HCT116 (cell line): Measurements from ENCODE around the gene STT3B. TPM values are rescaled to one million over a fixed set of nuclear protein-coding genes. Genes with fewer than 3 reads are reported as not detected.

Experiments
- ATAC-seq: fragments of 200-7000 bp; cut with Tn5 transposase; 2 replicates; pipeline ENCODE4 v1.9.1; 2020; ENCODE audit warnings: mild to moderate bottlenecking, moderate library complexity
- BruUV-seq: library from RNA; stranded (reverse); fragments of 400-500 nt; replicated peaks from 2 replicates; lab custom pipeline; 2021; lab: Mats Ljungman, UMichigan
- CTCF ChIA-PET: fragments of 300-600 bp; sonication (Branson Sonifier 250); formaldehyde crosslinking; loops from one replicate; lab custom pipeline; 2021; ENCODE audit warnings: antibody characterized with exemption; lab: Charles Lee
- POLR2A ChIA-PET: fragments of 300-600, 350-600 bp; sonication (Branson Sonifier 250); formaldehyde crosslinking; loops from one replicate; lab custom pipeline; 2021; ENCODE audit warnings: antibody characterized with exemption; lab: Charles Lee
- RAD21 ChIA-PET, 2 experiments: fragments of 300-600 bp; sonication (Branson Sonifier 250); formaldehyde crosslinking; loops; one replicate each; lab custom pipeline; 2023; ENCODE audit warnings: low total read pairs in 2 of 2; ENCODE audit not compliant: uncharacterized antibody in 2 of 2, unreplicated experiment in 2 of 2, low non-redundant PET in 1 of 2; lab: Charles Lee
- DNase-seq: peaks from one replicate; pipeline ENCODE4 v3.0.0-alpha.2; 2010; ENCODE audit warnings: low read depth, low spot score
- H2AFZ ChIP-seq: fragments of 200-600 bp; shearing (Covaris generic), sonication (generic); 2 replicates; pipeline ENCODE4 v1.6.1; 2017; ENCODE audit warnings: low read depth, mixed run types, mixed read lengths, antibody characterized with exemption, low read length; ENCODE audit not compliant: poor library complexity, severe bottlenecking
- H3K27ac ChIP-seq: 2 replicates; pipeline ENCODE4 v1.5.1; 2012; ENCODE audit warnings: low read depth, low read length
- H3K27me3 ChIP-seq: fragments of 200-600 bp; sonication (generic); 2 replicates; pipeline ENCODE4 v1.6.1; 2016; ENCODE audit warnings: mixed run types, low read length, mixed read lengths; ENCODE audit not compliant: insufficient read depth
- H3K36me3 ChIP-seq, 2 experiments: fragments of 200-500 bp in 1 of 2; fragments of 200-600 bp in 1 of 2; sonication (Bioruptor generic) in 1 of 2; sonication (generic) in 1 of 2; 2 replicates each; pipeline versions ENCODE4 v1.5.1 to v1.6.1; 2014 to 2016; ENCODE audit warnings: low read length in 2 of 2, inconsistent platforms in 1 of 2, mixed read lengths in 1 of 2, mixed run types in 1 of 2; ENCODE audit not compliant: insufficient read depth in 2 of 2, control insufficient read depth in 1 of 2
- H3K4me1 ChIP-seq, 2 experiments: fragments of 200-600 bp in 1 of 2; sonication (generic) in 1 of 2; 2 replicates each; pipeline versions ENCODE4 v1.5.1 to v1.6.1; 2012 to 2017; ENCODE audit warnings: low read length in 2 of 2, inconsistent platforms in 1 of 2, mild to moderate bottlenecking in 1 of 2, mixed read lengths in 1 of 2, mixed run types in 1 of 2, moderate library complexity in 1 of 2; ENCODE audit not compliant: insufficient read depth in 2 of 2, control insufficient read depth in 1 of 2
- H3K4me2 ChIP-seq: fragments of 200-600 bp; sonication (generic); 2 replicates; pipeline ENCODE4 v1.6.1; 2017; ENCODE audit warnings: mixed run types, low read length, mixed read lengths
- H3K4me3 ChIP-seq, 2 experiments: fragments of 200-600 bp in 1 of 2; sonication (generic) in 1 of 2; replicated peaks in 1 of 2; 2 replicates each; pipeline ENCODE4 v1.5.1; 2011 to 2016; ENCODE audit warnings: low read length in 2 of 2, control low read depth in 1 of 2, low read depth in 1 of 2, mild to moderate bottlenecking in 1 of 2, mixed read lengths in 1 of 2, mixed run types in 1 of 2
- H3K79me2 ChIP-seq: fragments of 200-600 bp; sonication (generic); 2 replicates; pipeline ENCODE4 v1.6.1; 2017; ENCODE audit warnings: mild to moderate bottlenecking, mixed run types, low read length, moderate library complexity, mixed read lengths; ENCODE audit not compliant: insufficient read depth
- H3K9ac ChIP-seq: fragments of 200-600 bp; sonication (generic); 2 replicates; pipeline ENCODE4 v1.6.1; 2016; ENCODE audit warnings: low read length, mixed read lengths
- H3K9me2 ChIP-seq: fragments of 200-600 bp; sonication (generic), shearing (Covaris generic); 2 replicates; pipeline ENCODE4 v1.6.1; 2017; ENCODE audit warnings: mixed run types, mild to moderate bottlenecking, moderate library complexity; ENCODE audit not compliant: insufficient read depth
- H3K9me3 ChIP-seq, 2 experiments: fragments of 200-500 bp in 1 of 2; fragments of 200-600 bp in 1 of 2; sonication (Bioruptor generic) in 1 of 2; sonication (generic) in 1 of 2; 2 replicates each; pipeline ENCODE4 v1.6.1; 2014 to 2017; ENCODE audit warnings: low read length in 2 of 2, mixed read lengths in 2 of 2, inconsistent platforms in 1 of 2, low read depth in 1 of 2, mild to moderate bottlenecking in 1 of 2, mixed run types in 1 of 2, moderate library complexity in 1 of 2; ENCODE audit not compliant: control insufficient read depth in 1 of 2, insufficient read depth in 1 of 2
- H4K20me1 ChIP-seq: fragments of 200-600 bp; sonication (generic), shearing (Covaris generic); 2 replicates; pipeline ENCODE4 v1.6.1; 2017; ENCODE audit warnings: mixed run types, mild to moderate bottlenecking, moderate library complexity; ENCODE audit not compliant: insufficient read depth
- CBX3 ChIP-seq: IDR thresholded peaks from 2 replicates; pipeline ENCODE4 v1.6.1; 2012; ENCODE audit warnings: low read depth
- CEBPB ChIP-seq: IDR thresholded peaks from 2 replicates; pipeline ENCODE4 v1.6.1; 2012; ENCODE audit warnings: low read depth
- EGR1 ChIP-seq: IDR thresholded peaks from 2 replicates; pipeline ENCODE4 v1.6.1; 2012; ENCODE audit warnings: low read depth
- ELF1 ChIP-seq: IDR thresholded peaks from 2 replicates; pipeline ENCODE4 v1.6.1; 2012; ENCODE audit warnings: low read depth, borderline replicate concordance
- EZH2 ChIP-seq: fragments of 200-600 bp; sonication (generic); IDR thresholded peaks from 2 replicates; pipeline ENCODE4 v1.6.1; 2017; ENCODE audit warnings: antibody characterized with exemption, mixed run types
- EZH2phosphoT487 ChIP-seq: fragments of 200-600 bp; IDR thresholded peaks from 2 replicates; pipeline ENCODE4 v1.6.1; 2018; ENCODE audit warnings: antibody characterized with exemption, borderline replicate concordance
- FOSL1 ChIP-seq: IDR thresholded peaks from 2 replicates; pipeline ENCODE4 v1.6.1; 2012; ENCODE audit warnings: low read depth
- JUND ChIP-seq: IDR thresholded peaks from 2 replicates; pipeline ENCODE4 v1.6.1; 2012
- POLR2A ChIP-seq: IDR thresholded peaks from 2 replicates; pipeline ENCODE4 v1.7.0; 2011; ENCODE audit warnings: borderline replicate concordance; ENCODE audit not compliant: insufficient read depth, insufficient read length; ENCODE audit errors: extremely low read depth
- RAD21 ChIP-seq: IDR thresholded peaks from 2 replicates; pipeline ENCODE4 v1.6.1; 2012; ENCODE audit warnings: low read depth, mild to moderate bottlenecking
- SIN3A ChIP-seq: IDR thresholded peaks from 2 replicates; pipeline ENCODE4 v1.6.1; 2012; ENCODE audit warnings: low read depth
- SRF ChIP-seq: IDR thresholded peaks from 2 replicates; pipeline ENCODE4 v1.6.1; 2012; ENCODE audit warnings: low read depth
- TCF7L2 ChIP-seq: IDR thresholded peaks from 2 replicates; pipeline ENCODE4 v1.7.0; 2011; ENCODE audit warnings: borderline replicate concordance, inconsistent platforms; ENCODE audit not compliant: insufficient read depth, insufficient read length; ENCODE audit errors: extremely low read depth
- YY1 ChIP-seq: IDR thresholded peaks from 2 replicates; pipeline ENCODE4 v1.6.1; 2011; ENCODE audit warnings: low read length, low read depth, moderate library complexity, mild to moderate bottlenecking; ENCODE audit not compliant: insufficient replicate concordance; ENCODE audit errors: extremely low read depth
- ZFX ChIP-seq: fragments of 450-650 bp; IDR thresholded peaks from 2 replicates; pipeline ENCODE4 v1.6.1; 2017
- intact Hi-C: fragments of 100-400 bp; cut with micrococcal nuclease; formaldehyde crosslinking; loops from 2 replicates; pipeline ENCODE4 v1.10.0; 2022
- total RNA-seq: library from RNA; stranded (reverse); gene quantifications from one replicate; pipeline ENCODE4 v1.2.1, GENCODE V29; 2021; ENCODE audit not compliant: unreplicated experiment
- TF ChIP-seq, protein P1 (sequence below): IDR thresholded peaks from 2 replicates; pipeline ENCODE4 v1.6.1; 2011; ENCODE audit warnings: mild to moderate bottlenecking, low read length, moderate library complexity; ENCODE audit not compliant: insufficient replicate concordance; ENCODE audit errors: extremely low read depth
- TF ChIP-seq, protein P2 (sequence below): IDR thresholded peaks from 2 replicates; pipeline ENCODE4 v1.6.1; 2012
- TF ChIP-seq, protein P3 (sequence below): IDR thresholded peaks from 2 replicates; pipeline ENCODE4 v1.6.1; 2012; ENCODE audit warnings: low read depth

STT3B gene
- total RNA-seq, 1 experiment from 2014 or later: 131 TPM

DNA sequence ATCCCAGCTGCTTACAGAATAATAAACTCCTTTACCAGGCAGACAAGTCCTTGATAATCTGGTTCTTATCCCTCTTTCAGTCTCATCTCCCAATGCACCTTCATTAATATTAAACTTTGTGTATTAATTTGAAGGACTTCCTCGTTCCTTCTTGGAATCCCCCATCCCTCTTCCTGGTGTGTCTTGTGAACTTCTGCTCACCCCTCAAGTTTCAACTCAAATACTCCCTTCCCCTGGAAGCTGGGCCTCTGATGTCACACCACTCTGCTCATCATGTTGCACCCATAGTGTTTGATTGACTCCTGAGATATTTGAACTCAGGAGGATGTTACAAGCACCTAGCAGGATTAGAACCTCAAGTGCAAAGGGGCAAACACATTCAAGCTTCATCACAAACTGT lies 3.3 kb upstream of the STT3B start:
- H4K20me1 ChIP-seq: 0 out of 2 replicates have a peak, but pooled peaks cover 3% of the 10 kb centered on the region
- no peak for DNase-seq
- H2AFZ ChIP-seq: no peak overlapping the region
- no peak overlapping the region for H3K4me2 ChIP-seq
- BruUV-seq: no TSS peak
- H3K4me1 ChIP-seq: peaks cover 5 to 26% of the 10 kb centered on the region in 2 experiments
- peaks cover 4% of the 10 kb centered on the region; the same call in 1 of the 2 replicates for H3K27me3 ChIP-seq
- H3K36me3 ChIP-seq: no peaks in the 10 kb centered on the region
- TF ChIP-seq, protein P1, sequence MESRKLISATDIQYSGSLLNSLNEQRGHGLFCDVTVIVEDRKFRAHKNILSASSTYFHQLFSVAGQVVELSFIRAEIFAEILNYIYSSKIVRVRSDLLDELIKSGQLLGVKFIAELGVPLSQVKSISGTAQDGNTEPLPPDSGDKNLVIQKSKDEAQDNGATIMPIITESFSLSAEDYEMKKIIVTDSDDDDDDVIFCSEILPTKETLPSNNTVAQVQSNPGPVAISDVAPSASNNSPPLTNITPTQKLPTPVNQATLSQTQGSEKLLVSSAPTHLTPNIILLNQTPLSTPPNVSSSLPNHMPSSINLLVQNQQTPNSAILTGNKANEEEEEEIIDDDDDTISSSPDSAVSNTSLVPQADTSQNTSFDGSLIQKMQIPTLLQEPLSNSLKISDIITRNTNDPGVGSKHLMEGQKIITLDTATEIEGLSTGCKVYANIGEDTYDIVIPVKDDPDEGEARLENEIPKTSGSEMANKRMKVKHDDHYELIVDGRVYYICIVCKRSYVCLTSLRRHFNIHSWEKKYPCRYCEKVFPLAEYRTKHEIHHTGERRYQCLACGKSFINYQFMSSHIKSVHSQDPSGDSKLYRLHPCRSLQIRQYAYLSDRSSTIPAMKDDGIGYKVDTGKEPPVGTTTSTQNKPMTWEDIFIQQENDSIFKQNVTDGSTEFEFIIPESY: no peak
- TF ChIP-seq POLR2A (no peak), TCF7L2 (no peak), EZH2phosphoT487 (no peak), CBX3 (no peak), SRF (no peak), YY1 (no peak), ZFX (no peak), ELF1 (no peak), RAD21 (no peak), FOSL1 (no peak), SIN3A (no peak), CEBPB (no peak), EZH2 (no peak), JUND (no peak), EGR1 (no peak)
- TF ChIP-seq, protein P2, sequence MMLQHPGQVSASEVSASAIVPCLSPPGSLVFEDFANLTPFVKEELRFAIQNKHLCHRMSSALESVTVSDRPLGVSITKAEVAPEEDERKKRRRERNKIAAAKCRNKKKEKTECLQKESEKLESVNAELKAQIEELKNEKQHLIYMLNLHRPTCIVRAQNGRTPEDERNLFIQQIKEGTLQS: no peak
- TF ChIP-seq, protein P3, sequence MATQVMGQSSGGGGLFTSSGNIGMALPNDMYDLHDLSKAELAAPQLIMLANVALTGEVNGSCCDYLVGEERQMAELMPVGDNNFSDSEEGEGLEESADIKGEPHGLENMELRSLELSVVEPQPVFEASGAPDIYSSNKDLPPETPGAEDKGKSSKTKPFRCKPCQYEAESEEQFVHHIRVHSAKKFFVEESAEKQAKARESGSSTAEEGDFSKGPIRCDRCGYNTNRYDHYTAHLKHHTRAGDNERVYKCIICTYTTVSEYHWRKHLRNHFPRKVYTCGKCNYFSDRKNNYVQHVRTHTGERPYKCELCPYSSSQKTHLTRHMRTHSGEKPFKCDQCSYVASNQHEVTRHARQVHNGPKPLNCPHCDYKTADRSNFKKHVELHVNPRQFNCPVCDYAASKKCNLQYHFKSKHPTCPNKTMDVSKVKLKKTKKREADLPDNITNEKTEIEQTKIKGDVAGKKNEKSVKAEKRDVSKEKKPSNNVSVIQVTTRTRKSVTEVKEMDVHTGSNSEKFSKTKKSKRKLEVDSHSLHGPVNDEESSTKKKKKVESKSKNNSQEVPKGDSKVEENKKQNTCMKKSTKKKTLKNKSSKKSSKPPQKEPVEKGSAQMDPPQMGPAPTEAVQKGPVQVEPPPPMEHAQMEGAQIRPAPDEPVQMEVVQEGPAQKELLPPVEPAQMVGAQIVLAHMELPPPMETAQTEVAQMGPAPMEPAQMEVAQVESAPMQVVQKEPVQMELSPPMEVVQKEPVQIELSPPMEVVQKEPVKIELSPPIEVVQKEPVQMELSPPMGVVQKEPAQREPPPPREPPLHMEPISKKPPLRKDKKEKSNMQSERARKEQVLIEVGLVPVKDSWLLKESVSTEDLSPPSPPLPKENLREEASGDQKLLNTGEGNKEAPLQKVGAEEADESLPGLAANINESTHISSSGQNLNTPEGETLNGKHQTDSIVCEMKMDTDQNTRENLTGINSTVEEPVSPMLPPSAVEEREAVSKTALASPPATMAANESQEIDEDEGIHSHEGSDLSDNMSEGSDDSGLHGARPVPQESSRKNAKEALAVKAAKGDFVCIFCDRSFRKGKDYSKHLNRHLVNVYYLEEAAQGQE: no peak
- TF ChIP-seq, all 23 proteins: peak for 0
- intact Hi-C loops: no loop called here
- Histone ChIP-seq H3K79me2 (peaks cover 28% of the 10 kb centered on the region), H3K9me2 (no peaks in the 10 kb centered on the region), H3K4me3 (no peak overlapping the region), H3K9me3 (no peaks in the 10 kb centered on the region), H3K27ac (no peak overlapping the region), H3K9ac (no peak overlapping the region)
- no peak for ATAC-seq
- CTCF ChIA-PET: no interaction called here
- POLR2A ChIA-PET: no interaction called here
- RAD21 ChIA-PET: no interaction called here
